ENCODE data around the gene SYNDIG1.

The SYNDIG1 gene

GRCh38 chr20:24567508-24567907, 98.1 kb downstream of the SYNDIG1 start:
- no peak overlapping the region for H2BK120ac ChIP-seq (ENCODE audit: insufficient read depth, low read length, poor library complexity)

GRCh38 chr20:24568842-24569241, 99.4 kb downstream of the SYNDIG1 start:
- Histone ChIP-seq H3K23ac (ENCODE audit: low read length) (no peak overlapping the region), H3K18ac (ENCODE audit: low read length) (no peak overlapping the region), H3K36me3 (ENCODE audit: control insufficient read depth in 1 of 2, insufficient read depth in 2 of 2, low read length in 2 of 2) (peaks cover under 1% of the 10 kb centered on the region in 2 experiments), H4K91ac (ENCODE audit: low read depth, low read length) (no peak overlapping the region), H3K9me3 (ENCODE audit: insufficient read depth, low read depth, low read length) (peaks cover under 1% of the 10 kb centered on the region), H3K9ac (ENCODE audit: low read length) (no peak overlapping the region), H2BK12ac (ENCODE audit: low read length) (no peak overlapping the region), H3K4me3 (ENCODE audit: low read depth, low read length) (no peak overlapping the region), H2BK120ac (ENCODE audit: insufficient read depth, low read length, poor library complexity) (no peak overlapping the region), H2BK5ac (ENCODE audit: low read depth, low read length, poor library complexity) (no peak overlapping the region), H3K27me3 (ENCODE audit: insufficient read depth, low read length) (no peaks in the 10 kb centered on the region), H3K4me2 (ENCODE audit: low read length) (no peak overlapping the region), H3K4ac (ENCODE audit: low read depth, low read length) (no peak overlapping the region), H3K79me2 (ENCODE audit: control insufficient read depth, insufficient read depth, low read length, poor library complexity) (no peaks in the 10 kb centered on the region), H4K8ac (ENCODE audit: low read depth, low read length) (no peak overlapping the region), H4K12ac (ENCODE audit: low read depth, low read length) (no peak overlapping the region), H3K79me1 (ENCODE audit: low read length) (peaks cover 2% of the 10 kb centered on the region), H2AK5ac (ENCODE audit: low read length) (no peak overlapping the region), H3K14ac (ENCODE audit: low read length) (no peak overlapping the region), H3K27ac (ENCODE audit: low read depth, low read length) (no peak overlapping the region), H2AFZ (ENCODE audit: insufficient read depth, low read length, poor library complexity) (no peak overlapping the region), H3K4me1 (ENCODE audit: control insufficient read depth in 1 of 2, insufficient read depth in 2 of 2, low read length in 2 of 2) (peaks cover 7 to 10% of the 10 kb centered on the region in 2 experiments)
- no CpG with 5 or more reads among the region's 8 CpGs for WGBS (ENCODE audit: extremely low coverage, insufficient coverage, insufficient read length)
- no peak for DNase-seq

More at GRCh38 chr20:24567508-24567907, 98.1 kb downstream of the SYNDIG1 start:
- Histone ChIP-seq H3K18ac (ENCODE audit: low read length) (no peak overlapping the region), H3K36me3 (ENCODE audit: control insufficient read depth in 1 of 2, insufficient read depth in 2 of 2, low read length in 2 of 2) (peaks cover 3 to 4% of the 10 kb centered on the region in 2 experiments), H3K79me2 (ENCODE audit: control insufficient read depth, insufficient read depth, low read length, poor library complexity) (no peaks in the 10 kb centered on the region), H3K27ac (ENCODE audit: low read depth, low read length) (no peak overlapping the region), H3K4me1 (ENCODE audit: control insufficient read depth in 1 of 2, insufficient read depth in 2 of 2, low read length in 2 of 2) (peaks cover 7 to 10% of the 10 kb centered on the region in 2 experiments), H3K23ac (ENCODE audit: low read length) (no peak overlapping the region), H4K8ac (ENCODE audit: low read depth, low read length) (no peak overlapping the region), H2AK5ac (ENCODE audit: low read length) (no peak overlapping the region), H3K4me3 (ENCODE audit: low read depth, low read length) (no peak overlapping the region), H2BK5ac (ENCODE audit: low read depth, low read length, poor library complexity) (no peak overlapping the region), H3K9me3 (ENCODE audit: insufficient read depth, low read depth, low read length) (peaks cover 2% of the 10 kb centered on the region), H3K4me2 (ENCODE audit: low read length) (no peak overlapping the region), H4K12ac (ENCODE audit: low read depth, low read length) (no peak overlapping the region), H2BK12ac (ENCODE audit: low read length) (no peak overlapping the region), H3K79me1 (ENCODE audit: low read length) (peaks cover 2% of the 10 kb centered on the region), H4K91ac (ENCODE audit: low read depth, low read length) (no peak overlapping the region), H3K9ac (ENCODE audit: low read length) (no peak overlapping the region), H3K27me3 (ENCODE audit: insufficient read depth, low read length) (no peaks in the 10 kb centered on the region), H3K14ac (ENCODE audit: low read length) (no peak overlapping the region), H2AFZ (ENCODE audit: insufficient read depth, low read length, poor library complexity) (no peak overlapping the region), H3K4ac (ENCODE audit: low read depth, low read length) (no peak overlapping the region)
- no peak for DNase-seq
- WGBS (ENCODE audit: extremely low coverage, insufficient coverage, insufficient read length), result no CpG with 5 or more reads among the region's 5 CpGs

- Histone ChIP-seq H3K9ac (ENCODE audit: low read length) (no peak overlapping the region), H2AFZ (ENCODE audit: insufficient read depth, low read length, poor library complexity) (no peak overlapping the region), H3K27ac (ENCODE audit: low read depth, low read length) (no peak overlapping the region), H3K18ac (ENCODE audit: low read length) (no peak overlapping the region), H3K27me3 (ENCODE audit: insufficient read depth, low read length) (no peaks in the 10 kb centered on the region), H4K12ac (ENCODE audit: low read depth, low read length) (no peak overlapping the region), H3K14ac (ENCODE audit: low read length) (no peak overlapping the region), H2BK5ac (ENCODE audit: low read depth, low read length, poor library complexity) (no peak overlapping the region), H3K23ac (ENCODE audit: low read length) (no peak overlapping the region), H3K4me2 (ENCODE audit: low read length) (no peak overlapping the region), H3K36me3 (ENCODE audit: control insufficient read depth in 1 of 2, insufficient read depth in 2 of 2, low read length in 2 of 2) (no peaks in the 10 kb centered on the region), H3K79me1 (ENCODE audit: low read length) (no peaks in the 10 kb centered on the region), H4K8ac (ENCODE audit: low read depth, low read length) (no peak overlapping the region), H2BK12ac (ENCODE audit: low read length) (no peak overlapping the region), H3K4me1 (ENCODE audit: control insufficient read depth in 1 of 2, insufficient read depth in 2 of 2, low read length in 2 of 2) (no peaks in the 10 kb centered on the region), H2BK120ac (ENCODE audit: insufficient read depth, low read length, poor library complexity) (no peak overlapping the region), H4K91ac (ENCODE audit: low read depth, low read length) (no peak overlapping the region), H3K4ac (ENCODE audit: low read depth, low read length) (no peak overlapping the region), H3K4me3 (ENCODE audit: low read depth, low read length) (no peak overlapping the region), H3K9me3 (ENCODE audit: insufficient read depth, low read depth, low read length) (no peaks in the 10 kb centered on the region), H3K79me2 (ENCODE audit: control insufficient read depth, insufficient read depth, low read length, poor library complexity) (no peaks in the 10 kb centered on the region), H2AK5ac (ENCODE audit: low read length) (no peak overlapping the region)
- no peak for DNase-seq
- WGBS (ENCODE audit: extremely low coverage, insufficient coverage, insufficient read length), result no CpG with 5 or more reads among the region's 2 CpGs
Observed at GRCh38 chr20:24571159-24571558, 101.7 kb downstream of the SYNDIG1 start.

- Histone ChIP-seq H3K79me2 (ENCODE audit: control insufficient read depth, insufficient read depth, low read length, poor library complexity) (no peaks in the 10 kb centered on the region), H3K4ac (ENCODE audit: low read depth, low read length) (no peak overlapping the region), H2BK120ac (ENCODE audit: insufficient read depth, low read length, poor library complexity) (no peak overlapping the region), H3K4me2 (ENCODE audit: low read length) (no peak overlapping the region), H2BK12ac (ENCODE audit: low read length) (no peak overlapping the region), H3K14ac (ENCODE audit: low read length) (no peak overlapping the region), H4K12ac (ENCODE audit: low read depth, low read length) (no peak overlapping the region), H3K4me1 (ENCODE audit: control insufficient read depth in 1 of 2, insufficient read depth in 2 of 2, low read length in 2 of 2) (no peaks in the 10 kb centered on the region), H3K27me3 (ENCODE audit: insufficient read depth, low read length) (no peaks in the 10 kb centered on the region), H3K36me3 (ENCODE audit: control insufficient read depth in 1 of 2, insufficient read depth in 2 of 2, low read length in 2 of 2) (no peaks in the 10 kb centered on the region), H3K9ac (ENCODE audit: low read length) (no peak overlapping the region), H3K9me3 (ENCODE audit: insufficient read depth, low read depth, low read length) (no peaks in the 10 kb centered on the region), H3K4me3 (ENCODE audit: low read depth, low read length) (no peak overlapping the region), H3K27ac (ENCODE audit: low read depth, low read length) (no peak overlapping the region), H3K79me1 (ENCODE audit: low read length) (no peaks in the 10 kb centered on the region), H2BK5ac (ENCODE audit: low read depth, low read length, poor library complexity) (no peak overlapping the region), H2AK5ac (ENCODE audit: low read length) (no peak overlapping the region), H3K23ac (ENCODE audit: low read length) (no peak overlapping the region), H3K18ac (ENCODE audit: low read length) (no peak overlapping the region), H4K8ac (ENCODE audit: low read depth, low read length) (no peak overlapping the region), H2AFZ (ENCODE audit: insufficient read depth, low read length, poor library complexity) (no peak overlapping the region), H4K91ac (ENCODE audit: low read depth, low read length) (no peak overlapping the region)
- no peak for DNase-seq
- WGBS (ENCODE audit: extremely low coverage, insufficient coverage, insufficient read length), result no CpG with 5 or more reads among the region's 7 CpGs
Observed at GRCh38 chr20:24572140-24572539, 102.7 kb downstream of the SYNDIG1 start.
